GM21786 (cell line): ENCODE measurements around the gene EXOC4.

Source experiments
- ATAC-seq: cut with Tn5 transposase; IDR thresholded peaks from one replicate; pipeline ENCODE4 v1.9.1; 2021; ENCODE audit not compliant: unreplicated experiment

The EXOC4 gene

GRCh38 chr7:134084488-134085144, 831.7 kb downstream of the EXOC4 start:
- no peak for ATAC-seq

DNA sequence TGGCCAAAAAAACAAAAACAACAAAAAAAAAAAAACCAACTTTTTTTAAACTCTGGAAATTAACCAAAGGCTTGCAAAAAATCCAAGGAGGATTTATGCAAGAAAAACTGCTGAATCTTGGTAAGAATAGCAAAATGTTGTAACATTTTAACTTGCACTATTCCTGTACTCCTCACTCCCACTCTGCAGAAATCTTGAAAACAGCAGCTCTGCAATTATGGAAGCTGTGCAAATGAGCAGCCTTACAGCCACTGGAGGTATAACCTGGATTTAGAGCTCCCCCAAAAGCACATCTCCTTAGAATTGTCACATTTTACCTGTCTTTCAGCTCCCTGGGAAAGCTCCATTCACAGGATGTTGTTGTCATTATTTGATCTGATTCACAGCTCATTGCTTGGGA, 832.4 kb downstream of the EXOC4 start:
- no peak for ATAC-seq

DNA sequence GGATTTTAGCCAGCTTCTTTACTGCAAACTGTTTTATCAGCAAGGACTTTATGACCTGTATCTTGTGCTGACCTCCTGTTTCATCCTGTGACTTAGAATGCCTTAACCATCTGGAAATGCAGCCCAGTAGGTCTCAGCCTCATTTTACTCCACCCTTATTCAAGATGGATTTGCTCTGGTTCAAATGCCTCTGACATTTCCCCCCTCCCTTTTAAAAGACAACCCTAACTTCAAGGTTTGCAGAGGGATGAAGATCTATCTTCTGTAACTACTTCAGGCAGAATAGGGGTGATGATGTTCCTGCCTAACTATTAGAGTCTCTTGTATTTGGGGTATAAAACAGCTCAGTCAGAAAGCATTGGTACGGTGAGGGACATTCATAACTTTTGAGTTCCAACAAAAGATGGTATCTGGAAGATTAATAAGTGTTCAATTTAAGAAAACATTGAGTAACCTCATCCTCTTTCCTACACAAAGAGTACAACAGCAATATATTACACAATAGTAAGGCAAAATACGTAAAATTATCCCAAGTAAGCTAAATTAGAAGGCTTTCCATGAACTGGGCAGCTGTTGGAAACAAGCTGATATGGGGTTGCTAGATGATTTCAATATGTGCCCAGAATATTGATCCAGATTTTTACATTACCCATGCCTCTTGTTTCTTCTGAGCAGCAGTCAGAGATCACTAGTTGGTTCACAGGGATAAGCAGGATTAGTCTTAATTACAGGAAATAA, 834.3 kb downstream of the EXOC4 start:
- ATAC-seq, result no peak

- no peak for ATAC-seq
These were observed 835.3 kb downstream of the EXOC4 start for GRCh38 chr7:134088199-134088598.

DNA sequence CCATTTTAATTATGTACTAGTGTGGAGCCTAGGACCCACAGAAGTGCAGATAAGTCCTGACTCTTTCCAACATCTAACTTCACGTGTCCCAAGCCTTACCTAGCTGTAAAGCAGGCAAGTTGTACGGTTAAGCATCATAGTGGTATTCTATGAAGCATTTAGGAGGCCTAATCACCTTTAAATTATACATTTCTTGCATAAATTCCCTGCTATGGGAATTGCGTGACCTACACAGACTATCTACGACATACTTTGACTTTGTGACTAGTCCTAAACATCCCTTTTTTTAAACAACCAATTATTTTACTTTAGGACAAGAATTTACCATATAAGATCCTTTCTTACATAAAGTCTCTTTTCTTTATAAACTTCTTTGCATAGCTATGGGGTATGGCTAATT, 836.6 kb downstream of the EXOC4 start:
- ATAC-seq, result no peak

- no peak for ATAC-seq
These were observed 845.2 kb downstream of the EXOC4 start for GRCh38 chr7:134098072-134098471.

DNA sequence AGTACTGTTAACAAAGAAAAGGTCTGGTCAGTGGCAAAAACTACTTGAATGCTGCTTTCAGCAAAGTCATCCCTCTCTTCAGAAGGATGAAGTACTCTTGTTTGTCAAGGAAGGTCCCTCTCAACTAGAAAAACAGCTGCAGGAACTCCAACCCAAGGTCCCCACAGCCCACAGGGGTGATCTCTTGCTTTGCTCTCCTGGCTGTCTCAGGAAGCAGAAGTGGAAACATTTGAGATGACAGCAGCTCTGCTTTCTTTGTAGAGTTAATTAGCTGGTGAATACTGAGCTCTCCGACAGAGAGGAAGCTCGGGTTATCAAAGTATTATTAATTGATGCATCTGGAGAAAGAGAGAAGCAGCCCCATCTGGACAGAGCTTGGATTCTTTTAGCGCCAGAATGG, 848.8 kb downstream of the EXOC4 start:
- no peak for ATAC-seq

- no peak for ATAC-seq
These were observed 851.3 kb downstream of the EXOC4 start for GRCh38 chr7:134104166-134104565.

- no peak for ATAC-seq
These were observed 853.0 kb downstream of the EXOC4 start for GRCh38 chr7:134105841-134106240.

DNA sequence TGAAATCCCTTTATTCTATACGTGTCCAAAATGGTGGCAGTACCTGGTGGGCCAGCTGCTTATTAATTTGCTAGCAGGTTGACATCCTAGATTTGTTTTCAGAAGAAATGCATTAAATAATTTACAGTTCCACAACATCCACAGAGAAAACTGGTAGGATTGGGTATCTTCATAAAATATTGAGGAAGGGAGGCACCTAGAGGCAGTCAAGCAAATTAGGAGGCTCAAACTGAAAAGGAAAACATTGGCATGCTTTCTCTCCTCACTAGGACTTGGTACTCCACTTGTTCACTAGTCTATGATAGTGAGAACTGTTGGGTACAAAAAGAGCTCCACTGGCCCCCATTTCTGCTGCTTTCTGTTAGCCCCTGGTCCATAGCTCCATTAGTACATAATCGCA, 855.9 kb downstream of the EXOC4 start:
- ATAC-seq, result no peak

DNA sequence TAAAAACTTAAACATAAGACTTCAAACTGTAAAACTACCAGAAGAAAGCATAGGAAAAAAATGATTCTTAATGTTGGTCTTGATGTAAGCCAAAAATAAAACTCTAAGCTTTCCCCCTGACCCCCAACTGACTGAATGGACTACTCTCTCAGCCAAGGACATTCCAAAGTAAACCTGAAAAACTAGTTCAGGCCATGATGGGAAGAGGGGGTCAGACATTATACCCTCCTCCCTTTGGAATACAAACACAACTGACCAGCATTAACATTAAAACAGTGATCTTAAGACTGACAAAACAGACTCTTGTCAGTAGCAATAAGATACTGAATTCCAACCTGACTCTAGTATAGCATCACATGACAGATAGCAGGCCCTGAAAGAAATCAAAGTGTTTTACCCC, 860.8 kb downstream of the EXOC4 start:
- ATAC-seq, result no peak

- ATAC-seq, result no peak
These were observed 862.1 kb downstream of the EXOC4 start for GRCh38 chr7:134114992-134115391.
